GM19099 (cell line): ENCODE data around the gene IKZF1.

Experiments
- POLR2A ChIP-seq: IDR thresholded peaks from 3 replicates; pipeline ENCODE4 v1.6.1; 2011; ENCODE audit warnings: low read depth; ENCODE audit not compliant: insufficient read length; ENCODE audit errors: extremely low read depth

The IKZF1 gene

DNA sequence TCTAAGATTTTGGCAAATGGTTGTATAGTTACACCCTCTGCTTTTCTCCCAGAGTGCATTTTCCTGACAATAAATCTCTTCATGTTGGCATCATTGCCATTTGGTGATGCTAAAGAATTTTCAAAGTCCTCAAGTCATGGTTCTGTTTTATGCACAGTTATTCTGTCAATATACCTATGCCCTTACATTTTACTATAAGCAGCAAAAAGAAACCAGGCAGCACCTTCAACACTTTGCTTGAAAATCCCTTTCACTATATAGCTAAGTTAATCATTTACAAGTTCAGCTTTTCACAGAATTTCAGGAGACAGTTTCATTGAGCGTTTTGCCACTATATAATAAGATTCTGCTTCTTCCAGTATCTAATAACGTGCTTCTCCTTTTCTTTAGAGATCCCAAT is 123.0 kb downstream of the IKZF1 start:
- TF ChIP-seq POLR2A, result no peak

- no peak for TF ChIP-seq POLR2A
Measured at GRCh38 chr7:50428911-50429310, 124.4 kb downstream of the IKZF1 start.

DNA sequence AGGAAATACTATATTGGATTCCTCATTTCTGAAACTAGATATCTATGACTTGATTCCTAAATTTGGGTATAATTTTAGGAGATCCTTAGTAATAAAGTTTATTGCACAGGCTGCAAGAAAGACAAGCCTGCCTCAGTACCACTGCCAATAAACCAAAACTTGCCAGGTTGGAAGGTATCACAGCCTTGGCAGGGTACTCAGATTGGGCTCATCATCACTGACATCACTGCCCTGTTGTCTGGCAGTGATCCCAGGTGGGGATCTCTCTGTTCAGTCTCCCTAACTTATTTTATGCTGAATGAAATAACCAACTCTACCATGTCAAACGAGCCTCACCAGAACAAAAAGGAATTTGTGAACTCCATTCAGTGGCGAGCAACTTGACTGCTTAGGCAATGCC is 126.8 kb downstream of the IKZF1 start:
- TF ChIP-seq POLR2A, result no peak

- no peak for TF ChIP-seq POLR2A
Measured at GRCh38 chr7:50431722-50432305, 127.3 kb downstream of the IKZF1 start.

- TF ChIP-seq POLR2A, result no peak
Measured at GRCh38 chr7:50436133-50436806, 131.8 kb downstream of the IKZF1 start.

GRCh38 chr7:50446542-50446960 is 142.0 kb downstream of the IKZF1 start:
- TF ChIP-seq POLR2A, result no peak

DNA sequence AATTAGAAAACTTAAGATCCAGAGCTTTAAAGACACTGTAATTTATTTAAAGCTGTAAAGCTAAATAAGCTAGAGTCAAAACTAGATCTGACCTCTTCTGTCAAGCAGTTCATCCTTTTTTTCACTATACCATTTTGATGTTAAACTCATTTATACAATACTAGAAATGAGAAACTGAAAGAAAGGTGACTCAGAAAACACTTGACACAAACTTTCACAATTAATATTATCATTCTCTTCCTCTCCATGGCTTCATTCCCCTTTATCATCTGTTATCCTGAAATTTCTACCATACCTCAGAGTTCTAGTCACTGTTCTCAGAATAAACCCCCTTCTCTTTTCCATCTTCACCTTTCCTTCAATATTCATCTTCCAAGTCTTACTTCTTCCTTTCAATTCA is 144.3 kb downstream of the IKZF1 start:
- TF ChIP-seq POLR2A, result no peak

DNA sequence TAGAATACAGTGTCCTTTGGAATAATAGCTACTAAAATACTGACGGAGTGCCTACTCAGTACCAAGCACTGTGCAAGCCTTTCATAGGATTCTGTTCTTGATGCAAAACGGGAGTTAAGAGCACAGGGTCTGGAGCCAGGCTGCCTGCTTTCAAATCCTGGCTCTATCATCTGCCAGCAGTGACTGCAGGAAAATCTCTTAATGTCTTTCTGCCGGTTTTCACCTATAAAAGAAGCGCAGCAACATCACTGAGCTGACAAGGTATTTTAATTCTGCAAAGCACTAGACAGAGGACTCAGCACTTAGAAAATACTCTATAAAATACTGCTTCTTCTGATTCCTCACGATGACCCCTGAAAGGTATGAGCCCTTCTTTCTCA is 145.0 kb downstream of the IKZF1 start:
- no peak for TF ChIP-seq POLR2A

- TF ChIP-seq POLR2A, result peak; percentile 84
Measured at GRCh38 chr7:50449881-50450589, 145.5 kb downstream of the IKZF1 start, which contains the start of gene FIGNL1. TSS of gene FIGNL1 (minus strand) at chr7:50450350. CDS start at chr7:50447287, 3,063 bp downstream.

GRCh38 chr7:50450590-50451032 is 146.1 kb downstream of the IKZF1 start:
- no peak for TF ChIP-seq POLR2A
